ENCODE measurements around the gene ARL5B. TPM values are rescaled to one million over a fixed set of nuclear protein-coding genes. Genes with fewer than 3 reads are reported as not detected.
"Not testable (repeated sequence)": the region's sequence is repeated elsewhere in the genome, so short reads cannot be mapped to it uniquely, and the experiment has no call there.

ARL5B gene
- 11.0 and 13.2 TPM in 2 replicates for total RNA-seq (2014; rRNA removed; shearing (Covaris generic))

GRCh38 chr10:18659125-18659818, at the start of gene ARL5B:
Gene ARL5B, plus strand, starts transcription at chr10:18659431. Its CDS starts 207 bp downstream, at chr10:18659638.
- peak; percentile 94 for DNase-seq (ENCODE audit: low spot score)

DNA sequence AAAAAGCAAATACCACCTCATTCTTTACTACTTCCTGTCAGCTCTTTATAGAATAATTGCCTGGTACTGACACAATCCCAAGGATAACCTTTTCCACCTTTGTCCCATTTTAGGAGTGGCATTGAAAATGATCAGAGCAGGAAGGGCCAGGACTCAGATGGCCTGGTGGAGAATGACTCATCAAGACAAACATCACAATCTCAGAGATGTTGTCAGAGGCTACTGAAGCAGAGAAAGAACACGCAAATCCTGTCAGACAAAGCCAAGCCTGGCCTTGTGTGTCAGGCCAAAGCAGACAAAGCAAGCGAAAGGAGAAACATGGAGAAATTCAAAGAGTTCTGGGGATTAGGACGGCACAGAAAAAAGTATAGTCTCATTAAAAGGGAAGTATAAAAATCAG, 48.7 kb upstream of the ARL5B start:
- DNase-seq (ENCODE audit: low spot score), result peak; percentile 87

GRCh38 chr10:18611168-18611567, 48.1 kb upstream of the ARL5B start:
- peak; percentile 1 for DNase-seq (ENCODE audit: low spot score)

DNA sequence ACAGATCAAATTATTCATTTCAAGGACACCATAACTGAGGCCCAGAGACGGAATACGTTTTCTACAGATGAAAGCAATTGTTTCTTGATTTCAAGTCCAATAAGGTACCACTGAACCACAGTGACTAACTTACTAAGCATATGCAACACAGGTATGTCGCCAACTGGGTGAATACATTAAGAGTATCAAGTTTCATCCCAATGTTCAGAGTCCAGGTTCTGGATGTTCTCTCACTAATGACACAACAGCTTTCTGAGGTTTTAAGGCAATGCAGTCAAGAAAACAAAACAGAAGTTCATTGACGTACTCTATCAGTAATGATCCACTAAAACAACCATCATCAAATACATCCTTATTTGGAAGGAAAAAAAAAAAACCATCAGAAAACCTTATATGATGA, 43.6 kb upstream of the ARL5B start:
- DNase-seq (ENCODE audit: low spot score), result no peak

DNA sequence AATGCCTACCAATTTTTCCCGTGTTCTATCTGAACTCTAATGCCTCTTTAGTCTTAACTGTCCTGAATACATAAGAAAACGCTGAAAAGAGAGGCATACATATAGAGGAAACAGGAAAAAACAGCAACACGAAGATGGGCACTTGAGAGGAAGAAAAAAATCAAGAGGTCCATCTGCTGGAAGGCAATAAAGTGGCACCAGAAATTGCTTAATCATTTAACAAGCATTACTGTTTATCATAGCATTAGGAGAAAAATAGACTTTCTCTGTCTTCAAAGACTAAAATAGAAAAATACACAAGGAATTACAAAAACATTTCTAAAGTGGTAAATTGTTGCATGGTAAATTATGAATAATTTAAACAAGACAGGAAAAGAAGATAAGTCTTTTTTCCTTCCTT, 42.9 kb upstream of the ARL5B start:
- DNase-seq (ENCODE audit: low spot score), result peak; percentile 32

- DNase-seq (ENCODE audit: low spot score), result no peak
Observed at GRCh38 chr10:18619016-18619415, 40.2 kb upstream of the ARL5B start.

GRCh38 chr10:18620856-18621255, 38.4 kb upstream of the ARL5B start:
- no peak for DNase-seq (ENCODE audit: low spot score)

- not testable (repeated sequence) for DNase-seq (ENCODE audit: low spot score)
Observed at GRCh38 chr10:18623671-18624070, 35.6 kb upstream of the ARL5B start.

DNA sequence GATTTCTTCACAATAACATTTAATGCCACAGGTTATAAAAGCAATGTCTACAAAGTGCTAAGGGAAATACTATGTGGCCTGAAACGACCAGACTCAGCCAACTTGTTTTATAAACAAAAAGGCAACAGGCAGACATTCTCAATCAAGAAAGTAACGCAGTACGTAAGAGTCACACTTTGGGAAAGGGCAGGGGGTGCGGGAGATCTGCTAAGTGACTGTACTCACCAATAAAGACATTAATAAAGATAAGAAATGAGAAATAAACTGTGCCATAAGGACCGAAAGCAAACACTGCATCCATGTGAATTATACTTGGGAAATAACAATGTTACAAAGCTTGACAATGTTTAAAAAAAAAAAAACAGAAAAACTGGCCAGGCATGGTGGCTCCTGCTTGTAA, 33.3 kb upstream of the ARL5B start:
- no peak for DNase-seq (ENCODE audit: low spot score)

- peak; percentile 80 for DNase-seq (ENCODE audit: low spot score)
Observed at GRCh38 chr10:18627452-18628018, 31.7 kb upstream of the ARL5B start.

DNA sequence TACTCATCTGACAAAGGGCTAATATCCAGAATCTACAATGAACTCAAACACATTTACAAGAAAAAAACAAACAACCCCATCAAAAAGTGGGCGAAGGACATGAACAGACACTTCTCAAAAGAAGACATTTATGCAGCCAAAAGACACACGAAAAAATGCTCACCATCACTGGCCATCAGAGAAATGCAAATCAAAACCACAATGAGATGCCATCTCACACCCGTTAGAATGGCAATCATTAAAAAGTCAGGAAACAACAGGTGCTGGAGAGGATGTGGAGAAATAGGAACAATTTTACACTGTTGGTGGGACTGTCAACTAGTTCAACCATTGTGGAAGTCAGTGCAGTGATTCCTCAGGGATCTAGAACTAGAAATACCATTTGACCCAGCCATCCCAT, 26.7 kb upstream of the ARL5B start:
- not testable (repeated sequence) for DNase-seq (ENCODE audit: low spot score)

DNA sequence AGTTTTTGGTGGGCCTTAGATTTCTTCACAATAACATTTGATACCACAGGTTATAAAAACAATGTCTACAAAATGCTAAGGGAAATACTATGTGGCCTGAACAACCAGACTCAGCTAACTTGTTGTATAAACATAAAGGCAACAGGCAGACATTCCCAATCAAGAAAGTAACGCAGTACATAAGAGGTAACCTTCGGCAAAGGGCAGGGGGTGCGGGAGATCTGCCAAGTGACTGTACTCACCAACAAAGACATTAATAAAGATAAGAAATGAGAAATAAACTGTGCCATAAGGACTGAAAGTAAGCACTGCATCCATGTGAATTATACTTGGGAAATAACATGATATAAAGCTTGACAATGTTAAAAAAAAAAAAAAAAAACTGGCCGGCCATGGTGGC, 23.2 kb upstream of the ARL5B start:
- no peak for DNase-seq (ENCODE audit: low spot score)

GRCh38 chr10:18637400-18637799, 21.8 kb upstream of the ARL5B start:
- DNase-seq (ENCODE audit: low spot score), result not testable (repeated sequence)

DNA sequence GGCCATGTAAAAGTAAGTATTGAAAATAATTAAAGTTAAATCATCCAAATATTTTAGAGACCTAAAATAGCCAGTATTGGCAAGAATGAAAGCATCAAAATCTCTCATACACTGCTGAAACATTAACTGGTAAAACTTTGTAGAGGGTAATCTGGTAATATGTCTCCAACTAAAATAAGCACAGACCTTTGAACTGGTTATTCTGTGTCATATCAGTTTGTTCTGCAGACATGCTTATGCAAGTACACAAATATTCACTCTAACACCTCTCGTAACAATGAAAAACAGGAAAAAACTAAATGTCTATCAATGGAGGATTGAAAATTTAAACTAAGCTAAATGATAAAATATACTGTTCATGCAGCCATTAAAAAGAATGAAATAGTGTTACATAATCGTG, 19.5 kb upstream of the ARL5B start:
- DNase-seq (ENCODE audit: low spot score), result not testable (repeated sequence)

DNA sequence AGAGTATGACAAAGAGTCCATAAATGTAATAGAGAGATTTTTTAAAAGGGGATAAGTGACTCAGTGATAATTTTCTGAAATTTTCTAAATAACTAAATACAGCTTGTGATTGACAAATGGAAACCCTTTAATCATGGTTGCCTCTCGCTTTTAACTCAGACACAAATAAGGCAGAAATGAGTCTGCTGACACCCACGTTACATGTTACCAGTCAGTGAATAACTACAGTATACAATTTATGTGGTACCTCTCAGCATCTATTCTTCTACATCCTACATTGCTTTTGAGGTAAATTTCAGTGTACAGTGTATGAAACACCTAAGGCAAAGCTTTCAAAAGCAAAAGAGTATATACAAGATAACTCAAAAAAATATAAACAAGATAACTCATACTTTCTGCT, 12.1 kb upstream of the ARL5B start:
- no peak for DNase-seq (ENCODE audit: low spot score)

DNA sequence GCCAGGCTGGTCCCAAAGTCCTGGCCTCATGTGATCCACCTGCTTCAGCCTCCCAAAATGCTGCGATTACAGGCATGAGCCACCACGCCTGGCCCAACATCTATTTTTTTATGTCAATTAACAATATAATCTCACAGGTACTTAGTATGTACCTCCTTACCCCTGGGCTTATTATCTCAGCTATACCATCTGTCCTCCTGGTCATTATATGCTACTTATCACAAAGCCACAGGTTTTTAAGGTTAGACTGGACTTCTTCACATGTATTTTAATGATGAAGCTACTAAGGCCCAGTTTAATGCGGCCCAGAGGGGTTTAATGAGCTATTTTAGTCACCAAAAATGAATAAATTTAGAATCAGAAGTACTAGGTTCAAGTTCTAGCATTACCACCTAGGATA, 11.3 kb upstream of the ARL5B start:
- DNase-seq (ENCODE audit: low spot score), result no peak

DNA sequence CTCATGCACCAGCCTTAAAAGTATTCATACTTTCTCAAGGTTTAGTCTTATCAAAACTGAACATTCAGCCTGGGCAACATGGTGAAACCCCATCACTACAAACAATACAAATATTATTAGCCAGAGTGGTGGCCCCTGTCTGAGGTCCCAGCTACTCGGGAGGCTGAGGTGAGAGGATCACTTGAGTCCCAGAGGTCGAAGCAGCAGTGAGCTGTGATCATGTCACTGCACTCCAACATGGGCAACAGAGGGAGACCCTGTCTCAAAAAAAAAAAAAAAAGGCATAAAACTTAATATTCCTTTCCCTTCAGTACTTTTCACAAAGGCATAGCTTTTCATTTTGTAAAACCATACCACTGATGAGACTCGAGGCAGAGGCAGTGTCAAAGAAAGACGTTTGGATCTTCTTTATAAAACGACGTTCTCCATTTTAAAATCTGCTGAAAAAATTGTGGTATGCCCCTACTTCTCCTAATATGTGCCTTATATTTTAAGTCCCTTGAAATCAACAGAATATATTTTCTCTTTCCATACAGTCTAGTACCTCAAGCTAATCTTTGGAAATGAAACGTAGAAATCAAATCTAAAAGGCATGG, 9.8 kb upstream of the ARL5B start:
- DNase-seq (ENCODE audit: low spot score), result no peak

DNA sequence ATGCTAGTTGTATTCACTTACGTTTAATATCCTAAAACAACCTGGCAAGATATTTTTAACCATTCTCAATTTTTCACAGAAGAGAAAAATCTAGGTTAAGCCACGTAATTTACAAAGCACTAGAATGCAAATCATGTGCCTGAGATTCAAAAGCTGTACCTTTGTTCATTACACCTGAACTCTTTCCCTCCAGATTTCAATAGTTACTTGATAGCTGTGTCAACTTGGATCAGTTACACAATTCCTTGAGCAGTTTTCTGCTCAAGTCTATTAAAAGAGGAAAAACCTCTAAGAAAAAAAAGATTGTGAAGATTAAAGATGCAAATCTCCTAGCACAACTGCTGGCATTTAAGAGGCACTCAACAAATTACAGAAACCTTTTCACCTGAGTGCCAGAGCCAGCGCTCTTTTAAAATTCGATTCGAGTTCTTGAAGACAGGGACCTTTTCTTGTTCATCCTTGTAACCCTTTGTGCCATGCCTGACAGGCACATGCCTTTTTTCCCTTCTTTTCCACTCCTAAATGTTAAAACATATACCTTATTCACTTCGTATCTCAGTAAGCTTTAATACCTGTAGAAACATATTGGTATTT, 8.7 kb upstream of the ARL5B start:
- DNase-seq (ENCODE audit: low spot score), result peak; percentile 45

GRCh38 chr10:18651324-18652007, 7.8 kb upstream of the ARL5B start, which contains the start of gene NSUN6:
Gene NSUN6, minus strand, starts transcription at chr10:18651587. Its CDS starts 384 bp downstream, at chr10:18651203.
- DNase-seq (ENCODE audit: low spot score), result peak; percentile 90

- no peak for DNase-seq (ENCODE audit: low spot score)
Observed at GRCh38 chr10:18653112-18653511, 6.1 kb upstream of the ARL5B start.

DNA sequence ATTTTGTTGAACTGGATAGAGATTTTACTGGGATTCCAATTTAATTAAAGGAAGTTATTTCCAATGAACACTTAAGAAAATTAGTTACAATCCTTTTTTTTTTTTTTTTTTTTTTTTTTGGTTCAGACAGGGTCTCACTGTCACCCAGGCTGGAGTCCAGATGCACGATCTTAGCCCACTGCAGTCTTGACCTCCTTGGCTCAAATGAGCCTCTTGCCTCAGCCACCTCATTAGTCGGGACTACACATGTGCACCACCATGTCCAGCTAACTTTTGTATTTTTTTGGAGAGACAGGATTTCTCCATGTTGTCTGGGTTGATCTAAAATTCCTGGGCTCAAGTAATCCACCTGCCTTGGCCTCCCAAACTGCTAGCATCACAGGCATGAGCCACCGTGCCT, 2.5 kb upstream of the ARL5B start:
- no peak for DNase-seq (ENCODE audit: low spot score)

All from HT-29 (cell line).